Measurements from ENCODE around the gene MAP6D1.

Gene MAP6D1

DNA sequence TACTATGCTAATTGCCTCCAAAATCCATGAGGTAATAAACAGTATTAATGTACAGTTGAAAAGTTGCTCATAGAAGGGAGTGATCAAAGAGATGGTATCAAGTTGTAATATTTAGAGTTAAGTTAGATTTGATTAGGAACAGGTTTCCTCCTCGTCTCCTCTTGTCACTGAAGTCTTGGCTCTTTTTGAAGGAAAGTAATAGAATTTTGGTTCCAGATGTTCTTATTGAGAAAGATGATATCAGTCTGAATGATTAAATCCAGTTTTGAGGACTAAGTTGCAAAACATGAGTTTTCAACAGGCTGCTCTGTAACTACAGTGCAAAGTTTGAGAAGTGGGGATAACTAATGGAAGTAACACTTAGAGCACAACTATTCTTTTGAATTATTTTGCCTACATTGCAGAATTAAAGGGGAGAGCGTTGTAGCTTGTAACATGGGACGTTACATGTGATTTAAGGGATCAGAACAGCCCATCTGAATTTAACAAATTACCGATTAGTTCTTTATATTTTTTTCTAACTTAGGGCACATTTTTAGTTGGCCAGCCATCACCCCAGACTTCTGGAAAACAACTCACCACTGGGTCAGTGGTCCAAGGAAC, 48.3 kb downstream of the MAP6D1 start:
- TF ChIP-seq, protein P1, sequence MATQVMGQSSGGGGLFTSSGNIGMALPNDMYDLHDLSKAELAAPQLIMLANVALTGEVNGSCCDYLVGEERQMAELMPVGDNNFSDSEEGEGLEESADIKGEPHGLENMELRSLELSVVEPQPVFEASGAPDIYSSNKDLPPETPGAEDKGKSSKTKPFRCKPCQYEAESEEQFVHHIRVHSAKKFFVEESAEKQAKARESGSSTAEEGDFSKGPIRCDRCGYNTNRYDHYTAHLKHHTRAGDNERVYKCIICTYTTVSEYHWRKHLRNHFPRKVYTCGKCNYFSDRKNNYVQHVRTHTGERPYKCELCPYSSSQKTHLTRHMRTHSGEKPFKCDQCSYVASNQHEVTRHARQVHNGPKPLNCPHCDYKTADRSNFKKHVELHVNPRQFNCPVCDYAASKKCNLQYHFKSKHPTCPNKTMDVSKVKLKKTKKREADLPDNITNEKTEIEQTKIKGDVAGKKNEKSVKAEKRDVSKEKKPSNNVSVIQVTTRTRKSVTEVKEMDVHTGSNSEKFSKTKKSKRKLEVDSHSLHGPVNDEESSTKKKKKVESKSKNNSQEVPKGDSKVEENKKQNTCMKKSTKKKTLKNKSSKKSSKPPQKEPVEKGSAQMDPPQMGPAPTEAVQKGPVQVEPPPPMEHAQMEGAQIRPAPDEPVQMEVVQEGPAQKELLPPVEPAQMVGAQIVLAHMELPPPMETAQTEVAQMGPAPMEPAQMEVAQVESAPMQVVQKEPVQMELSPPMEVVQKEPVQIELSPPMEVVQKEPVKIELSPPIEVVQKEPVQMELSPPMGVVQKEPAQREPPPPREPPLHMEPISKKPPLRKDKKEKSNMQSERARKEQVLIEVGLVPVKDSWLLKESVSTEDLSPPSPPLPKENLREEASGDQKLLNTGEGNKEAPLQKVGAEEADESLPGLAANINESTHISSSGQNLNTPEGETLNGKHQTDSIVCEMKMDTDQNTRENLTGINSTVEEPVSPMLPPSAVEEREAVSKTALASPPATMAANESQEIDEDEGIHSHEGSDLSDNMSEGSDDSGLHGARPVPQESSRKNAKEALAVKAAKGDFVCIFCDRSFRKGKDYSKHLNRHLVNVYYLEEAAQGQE (IDR thresholded peaks at IDR 0.05; ENCODE audit: low read depth): no peak
- TF ChIP-seq TCF12 (IDR thresholded peaks at IDR 0.05; ENCODE audit: low read depth): no peak
- TF ChIP-seq CREB1 (IDR thresholded peaks at IDR 0.05; ENCODE audit: low read depth): no peak
- TF ChIP-seq RAD21 (IDR thresholded peaks at IDR 0.05; ENCODE audit: low read depth): no peak
- no peak for TF ChIP-seq EGR1 (IDR thresholded peaks at IDR 0.05)
- no peak for TF ChIP-seq ZBTB7A (IDR thresholded peaks at IDR 0.05; ENCODE audit: low read depth)
- TF ChIP-seq CEBPB (IDR thresholded peaks at IDR 0.05): no peak
- TF ChIP-seq, protein P2, sequence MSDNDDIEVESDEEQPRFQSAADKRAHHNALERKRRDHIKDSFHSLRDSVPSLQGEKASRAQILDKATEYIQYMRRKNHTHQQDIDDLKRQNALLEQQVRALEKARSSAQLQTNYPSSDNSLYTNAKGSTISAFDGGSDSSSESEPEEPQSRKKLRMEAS (IDR thresholded peaks at IDR 0.05): no peak
- no peak for TF ChIP-seq YY1 (IDR thresholded peaks at IDR 0.05; ENCODE audit: low read depth)
- TF ChIP-seq FOXM1 (IDR thresholded peaks at IDR 0.05; ENCODE audit: borderline replicate concordance, low read depth): no peak
- TF ChIP-seq TAF1 (IDR thresholded peaks at IDR 0.05; ENCODE audit: low read depth): no peak
- TF ChIP-seq TEAD4 (IDR thresholded peaks at IDR 0.05): no peak
- TF ChIP-seq, protein P3, sequence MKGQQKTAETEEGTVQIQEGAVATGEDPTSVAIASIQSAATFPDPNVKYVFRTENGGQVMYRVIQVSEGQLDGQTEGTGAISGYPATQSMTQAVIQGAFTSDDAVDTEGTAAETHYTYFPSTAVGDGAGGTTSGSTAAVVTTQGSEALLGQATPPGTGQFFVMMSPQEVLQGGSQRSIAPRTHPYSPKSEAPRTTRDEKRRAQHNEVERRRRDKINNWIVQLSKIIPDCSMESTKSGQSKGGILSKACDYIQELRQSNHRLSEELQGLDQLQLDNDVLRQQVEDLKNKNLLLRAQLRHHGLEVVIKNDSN (IDR thresholded peaks at IDR 0.05): no peak
- no peak for TF ChIP-seq EP300 (IDR thresholded peaks at IDR 0.05; ENCODE audit: borderline replicate concordance)
- TF ChIP-seq NFIC (IDR thresholded peaks at IDR 0.05): no peak

DNA sequence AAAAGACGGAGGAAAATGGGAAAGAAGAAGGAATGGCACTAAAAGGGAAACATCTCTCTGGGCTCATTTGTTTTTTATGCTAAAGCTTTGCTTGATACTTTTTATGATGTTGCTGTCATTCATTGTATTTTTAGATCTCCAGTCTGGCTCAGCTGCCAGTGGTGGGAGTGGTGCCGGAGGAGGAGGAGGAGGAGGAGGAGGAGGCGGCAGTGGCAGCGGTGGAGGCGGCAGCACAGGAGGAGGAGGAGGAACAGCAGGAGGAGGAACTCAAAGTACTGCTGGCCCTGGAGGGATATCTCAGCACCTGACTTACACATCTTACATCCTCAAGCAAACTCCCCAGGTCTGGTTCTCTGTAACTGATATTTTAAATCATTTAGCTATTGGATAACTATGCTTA, 49.6 kb downstream of the MAP6D1 start:
- TF ChIP-seq TAF1 (IDR thresholded peaks at IDR 0.05; ENCODE audit: low read depth) (no peak), EP300 (IDR thresholded peaks at IDR 0.05; ENCODE audit: borderline replicate concordance) (no peak), EGR1 (IDR thresholded peaks at IDR 0.05) (no peak), TEAD4 (IDR thresholded peaks at IDR 0.05) (no peak), NFIC (IDR thresholded peaks at IDR 0.05) (no peak)

DNA sequence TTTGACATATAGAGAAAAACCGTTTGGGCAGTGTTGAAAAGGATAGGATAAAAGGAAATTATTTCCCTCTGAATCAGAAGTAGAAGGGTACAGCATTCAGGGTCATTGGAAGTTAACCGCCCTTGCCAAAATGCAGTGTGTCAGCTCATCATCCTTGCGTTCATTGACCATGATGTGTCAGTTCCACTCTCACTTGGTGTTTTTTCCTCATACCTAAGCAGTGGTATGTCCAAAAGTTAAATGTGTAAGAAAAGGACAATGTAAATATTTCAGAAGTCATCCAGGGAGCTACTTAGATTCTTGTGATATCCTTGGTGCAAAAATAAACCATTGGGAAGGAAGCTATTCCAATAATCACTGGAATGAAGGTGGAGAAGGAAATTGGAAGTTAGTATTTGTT, 50.7 kb downstream of the MAP6D1 start:
- no peak for TF ChIP-seq EP300 (IDR thresholded peaks at IDR 0.05; ENCODE audit: borderline replicate concordance)
- no peak for TF ChIP-seq YY1 (IDR thresholded peaks at IDR 0.05; ENCODE audit: low read depth)
- TF ChIP-seq, protein P2 (IDR thresholded peaks at IDR 0.05): no peak
- TF ChIP-seq TAF1 (IDR thresholded peaks at IDR 0.05; ENCODE audit: low read depth): no peak
- TF ChIP-seq EGR1 (IDR thresholded peaks at IDR 0.05): no peak
- TF ChIP-seq TEAD4 (IDR thresholded peaks at IDR 0.05): no peak
- TF ChIP-seq, protein P3 (IDR thresholded peaks at IDR 0.05): no peak
- no peak for TF ChIP-seq CREB1 (IDR thresholded peaks at IDR 0.05; ENCODE audit: low read depth)
- no peak for TF ChIP-seq CEBPB (IDR thresholded peaks at IDR 0.05)
- no peak for TF ChIP-seq TCF12 (IDR thresholded peaks at IDR 0.05; ENCODE audit: low read depth)
- TF ChIP-seq, protein P1 (IDR thresholded peaks at IDR 0.05; ENCODE audit: low read depth): no peak
- no peak for TF ChIP-seq RAD21 (IDR thresholded peaks at IDR 0.05; ENCODE audit: low read depth)
- TF ChIP-seq FOXM1 (IDR thresholded peaks at IDR 0.05; ENCODE audit: borderline replicate concordance, low read depth): no peak
- TF ChIP-seq NFIC (IDR thresholded peaks at IDR 0.05): no peak
- no peak for TF ChIP-seq ZBTB7A (IDR thresholded peaks at IDR 0.05; ENCODE audit: low read depth)

DNA sequence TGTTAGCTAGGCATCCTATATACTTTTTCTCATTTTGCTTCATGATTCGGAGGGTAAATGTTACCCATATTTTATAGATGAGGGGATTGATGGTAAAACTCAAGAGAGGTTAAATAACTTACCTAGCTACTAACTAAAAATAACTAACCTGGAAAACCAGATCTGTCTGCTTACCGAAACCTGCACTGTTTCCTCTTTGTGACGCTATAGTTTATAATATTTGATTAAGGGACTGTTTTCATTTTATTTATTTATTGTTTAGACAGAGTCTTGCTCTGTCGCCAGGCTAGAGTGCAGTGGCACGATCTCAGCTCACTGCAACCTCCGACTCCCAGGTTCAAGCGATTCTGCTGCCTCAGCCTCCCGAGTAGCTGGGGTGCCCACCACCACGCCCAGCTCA, 55.9 kb downstream of the MAP6D1 start:
- TF ChIP-seq YY1 (IDR thresholded peaks at IDR 0.05; ENCODE audit: low read depth) (no peak), CEBPB (IDR thresholded peaks at IDR 0.05) (no peak), TEAD4 (IDR thresholded peaks at IDR 0.05) (no peak), FOXM1 (IDR thresholded peaks at IDR 0.05; ENCODE audit: borderline replicate concordance, low read depth) (no peak), TAF1 (IDR thresholded peaks at IDR 0.05; ENCODE audit: low read depth) (no peak), EP300 (IDR thresholded peaks at IDR 0.05; ENCODE audit: borderline replicate concordance) (no peak), EGR1 (IDR thresholded peaks at IDR 0.05) (no peak), ZBTB7A (IDR thresholded peaks at IDR 0.05; ENCODE audit: low read depth) (no peak), CREB1 (IDR thresholded peaks at IDR 0.05; ENCODE audit: low read depth) (no peak), RAD21 (IDR thresholded peaks at IDR 0.05; ENCODE audit: low read depth) (no peak), TCF12 (IDR thresholded peaks at IDR 0.05; ENCODE audit: low read depth) (no peak), NFIC (IDR thresholded peaks at IDR 0.05) (no peak)
- TF ChIP-seq, protein P3 (IDR thresholded peaks at IDR 0.05): no peak
- TF ChIP-seq, protein P2 (IDR thresholded peaks at IDR 0.05): no peak
- TF ChIP-seq, protein P1 (IDR thresholded peaks at IDR 0.05; ENCODE audit: low read depth): no peak
